ENCODE data around the gene PPP2R5D.
A peak's percentile ranks its signal among the peaks of the same experiment; 100 is the strongest.
"Not testable (repeated sequence)": the region's sequence is repeated elsewhere in the genome, so short reads cannot be mapped to it uniquely, and the experiment has no call there.

The PPP2R5D gene

GRCh38 chr6:42984924-42985475 lies 630 bp downstream of the PPP2R5D start:
- TF ChIP-seq ZFX (IDR thresholded peaks at IDR 0.05) (no peak), CTCF (conservative IDR thresholded peaks at IDR 0.05) (no peak)
- H3K27ac ChIP-seq, result peak overlapping the region; percentile 87

- H3K27ac ChIP-seq, result no peak overlapping the region
- no peak for TF ChIP-seq CTCF (conservative IDR thresholded peaks at IDR 0.05)
- no peak for TF ChIP-seq ZFX (IDR thresholded peaks at IDR 0.05)
Measured at GRCh38 chr6:42987533-42988451, 3.4 kb downstream of the PPP2R5D start.

- TF ChIP-seq ZFX (IDR thresholded peaks at IDR 0.05) (no peak), CTCF (conservative IDR thresholded peaks at IDR 0.05) (no peak)
- H3K27ac ChIP-seq, result no peak overlapping the region
Measured at GRCh38 chr6:42988486-42989020, 4.2 kb downstream of the PPP2R5D start.

- TF ChIP-seq ZFX (IDR thresholded peaks at IDR 0.05), result no peak
- no peak overlapping the region for H3K27ac ChIP-seq
Measured at GRCh38 chr6:42989923-42990322, 5.6 kb downstream of the PPP2R5D start.

GRCh38 chr6:42993445-42993844 lies 9.1 kb downstream of the PPP2R5D start:
- TF ChIP-seq ZFX (IDR thresholded peaks at IDR 0.05), result no peak
- TF ChIP-seq CTCF (conservative IDR thresholded peaks at IDR 0.05), result no peak
- H3K27ac ChIP-seq, result no peak overlapping the region

- TF ChIP-seq CTCF (conservative IDR thresholded peaks at IDR 0.05), result no peak
- no peak for TF ChIP-seq ZFX (IDR thresholded peaks at IDR 0.05)
- no peak overlapping the region for H3K27ac ChIP-seq
Measured at GRCh38 chr6:42996513-42996912, 12.1 kb downstream of the PPP2R5D start.

GRCh38 chr6:42998205-42998604 lies 13.8 kb downstream of the PPP2R5D start:
- not testable (repeated sequence) for H3K27ac ChIP-seq

GRCh38 chr6:43001843-43002242 lies 17.5 kb downstream of the PPP2R5D start:
- no peak for TF ChIP-seq CTCF (conservative IDR thresholded peaks at IDR 0.05)
- no peak for TF ChIP-seq ZFX (IDR thresholded peaks at IDR 0.05)
- H3K27ac ChIP-seq, result no peak overlapping the region
